HuH-7.5 (cell line): ENCODE results near the gene PSMB1.
"Not testable (repeated sequence)": the region's sequence is repeated elsewhere in the genome, so short reads cannot be mapped to it uniquely, and the experiment has no call there.

Source experiments
- DNase-seq: peaks from one replicate; pipeline ENCODE4 v3.0.0; 2011; ENCODE audit warnings: low spot score

Gene PSMB1

DNA sequence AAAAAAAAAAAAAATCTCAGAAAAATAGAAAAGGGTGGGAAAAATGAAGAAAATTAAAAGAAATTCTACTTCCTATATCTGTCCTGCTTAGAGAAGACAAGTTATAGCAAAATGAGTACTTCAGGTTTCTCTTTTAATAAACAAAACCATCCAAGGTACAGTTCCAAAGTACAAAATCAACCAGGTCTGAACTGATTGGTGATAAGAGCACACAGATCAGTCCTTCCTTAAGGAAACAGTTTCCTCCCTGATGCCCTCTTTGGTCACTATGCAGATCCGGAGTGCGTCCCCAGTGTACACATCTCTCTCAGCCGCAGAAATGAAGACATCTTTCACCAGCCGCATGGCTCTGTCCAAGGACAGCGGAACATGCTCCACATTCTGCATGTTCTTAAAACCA, 18.1 kb downstream of the PSMB1 start:
- no peak for DNase-seq

DNA sequence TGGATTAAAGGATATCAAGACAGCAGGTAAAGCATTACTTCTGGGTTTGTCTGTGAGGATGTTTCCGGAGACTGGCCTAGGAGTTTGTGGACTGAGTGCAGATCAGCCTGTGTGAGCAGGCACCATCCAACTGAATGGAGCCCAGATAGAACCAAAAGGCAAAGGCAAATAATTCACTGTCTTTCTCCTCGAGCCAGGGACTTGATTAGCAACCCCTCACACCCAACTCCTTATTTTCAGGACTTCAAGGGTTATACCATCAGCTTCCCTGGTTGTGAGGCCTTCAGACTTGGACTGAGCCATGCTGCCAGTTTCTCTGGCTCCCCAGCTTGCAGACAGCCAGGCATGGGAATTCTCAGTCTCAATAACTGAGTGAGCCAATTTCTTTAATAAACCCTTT, 19.3 kb downstream of the PSMB1 start:
- DNase-seq: no peak

DNA sequence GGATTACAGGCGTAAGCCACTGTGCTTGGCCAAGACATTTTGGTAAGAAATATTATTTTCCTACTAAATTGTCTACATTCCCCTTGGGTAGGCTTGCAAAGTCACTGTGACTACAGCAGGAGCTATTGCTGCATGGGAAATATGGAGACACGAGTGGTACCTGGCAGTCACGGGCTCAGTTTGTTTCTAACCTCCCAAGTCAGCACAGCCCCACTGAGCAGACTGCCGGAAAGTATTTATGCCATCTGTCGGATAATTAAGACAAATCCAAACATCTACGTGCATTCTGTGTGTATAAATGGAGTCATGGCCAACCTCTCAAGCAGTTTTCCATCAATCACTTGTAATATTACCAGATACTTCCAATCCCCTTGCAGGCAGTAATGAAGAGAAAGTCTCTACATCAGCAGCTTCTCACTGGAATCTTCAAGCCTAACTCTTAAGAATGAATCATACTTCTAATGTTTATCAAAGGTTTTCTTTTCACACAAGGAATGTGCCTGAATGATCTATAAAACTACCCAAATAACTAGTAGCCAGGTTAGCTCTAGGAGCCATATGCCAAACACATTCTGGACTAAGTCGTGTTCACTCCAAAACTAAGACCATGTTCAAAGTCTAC, 20.1 kb downstream of the PSMB1 start:
- DNase-seq: no peak

DNA sequence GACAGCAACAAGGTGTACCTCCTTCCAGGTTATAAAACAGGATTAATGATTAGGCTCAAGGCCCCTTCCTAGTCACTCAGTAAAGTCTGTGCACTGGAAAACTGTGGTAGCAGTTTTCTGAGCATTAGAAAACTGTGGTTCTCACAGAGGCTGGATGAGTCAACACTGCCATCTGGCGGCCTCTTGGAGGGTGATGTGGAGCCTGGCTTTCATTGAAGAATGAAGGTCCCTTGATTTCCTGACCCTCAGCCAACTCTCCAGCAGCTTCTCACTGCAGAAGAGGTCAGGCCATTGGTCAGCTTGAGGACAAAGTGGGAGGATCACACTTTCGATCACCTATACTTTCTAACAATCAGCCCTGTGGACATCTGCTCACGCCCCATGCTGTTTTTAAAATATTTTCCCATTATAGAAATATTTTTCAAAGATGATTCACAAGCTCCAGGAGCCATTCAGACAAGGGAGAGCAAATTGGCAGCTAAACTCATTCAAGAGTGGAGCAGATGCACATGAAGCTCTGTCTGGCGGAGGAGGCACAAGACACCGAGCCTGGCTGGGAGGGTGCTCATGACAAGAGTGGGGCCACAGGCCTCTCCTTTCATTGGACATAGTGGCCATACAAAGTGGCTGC, 23.2 kb downstream of the PSMB1 start:
- DNase-seq: peak; percentile 56

DNA sequence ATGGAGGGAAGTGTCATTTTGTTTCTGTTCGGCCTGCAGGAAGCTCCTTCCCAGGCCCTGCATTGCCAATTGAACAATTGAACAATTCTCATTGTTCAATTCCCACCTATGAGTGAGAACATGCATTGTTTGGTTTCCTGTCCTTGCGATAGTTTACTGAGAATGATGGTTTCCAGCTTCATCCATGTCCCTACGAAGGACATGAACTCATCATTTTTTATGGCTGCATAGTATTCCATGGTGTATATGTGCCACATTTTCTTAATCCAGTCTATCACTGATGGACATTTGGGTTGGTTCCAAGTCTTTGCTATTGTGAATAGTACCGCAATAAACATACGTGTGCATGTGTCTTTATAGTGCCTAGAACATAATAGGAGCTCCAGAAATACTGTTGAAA, 25.1 kb downstream of the PSMB1 start:
- not testable (repeated sequence) for DNase-seq

DNA sequence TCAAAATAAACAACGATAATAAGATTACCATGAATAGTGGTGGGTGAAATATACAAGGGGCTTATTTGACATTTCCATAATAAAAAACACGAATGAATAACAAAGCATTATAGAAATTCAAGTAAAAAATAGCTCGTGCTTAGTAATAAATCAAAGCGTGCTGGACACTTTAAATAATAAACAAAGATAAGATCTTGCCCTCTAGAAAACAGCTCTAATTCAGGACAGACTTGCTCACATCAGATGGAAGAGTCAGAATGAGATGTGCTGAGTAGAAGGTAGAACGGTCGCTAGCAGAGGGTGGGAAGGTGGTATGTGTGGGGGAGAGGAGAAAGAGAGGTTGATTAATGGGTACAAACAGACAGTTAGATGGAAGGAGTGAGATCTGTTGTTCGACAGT, 27.3 kb downstream of the PSMB1 start:
- no peak for DNase-seq

DNA sequence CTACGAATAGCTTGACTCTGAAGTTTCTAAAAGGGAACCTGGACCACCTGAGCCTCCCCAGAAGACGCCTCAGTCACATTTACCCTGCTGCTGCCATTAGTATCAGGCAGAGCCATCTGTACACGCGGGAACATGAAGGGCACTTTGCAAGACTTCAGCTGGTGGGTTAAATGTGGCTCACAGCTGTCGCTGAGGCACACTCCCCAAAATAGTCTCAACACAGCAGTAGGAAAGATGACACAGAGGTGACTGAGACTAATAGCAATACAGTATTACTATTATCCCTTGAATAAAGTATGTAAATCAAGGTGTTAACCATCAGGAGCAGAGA, 29.0 kb downstream of the PSMB1 start:
- no peak for DNase-seq

DNA sequence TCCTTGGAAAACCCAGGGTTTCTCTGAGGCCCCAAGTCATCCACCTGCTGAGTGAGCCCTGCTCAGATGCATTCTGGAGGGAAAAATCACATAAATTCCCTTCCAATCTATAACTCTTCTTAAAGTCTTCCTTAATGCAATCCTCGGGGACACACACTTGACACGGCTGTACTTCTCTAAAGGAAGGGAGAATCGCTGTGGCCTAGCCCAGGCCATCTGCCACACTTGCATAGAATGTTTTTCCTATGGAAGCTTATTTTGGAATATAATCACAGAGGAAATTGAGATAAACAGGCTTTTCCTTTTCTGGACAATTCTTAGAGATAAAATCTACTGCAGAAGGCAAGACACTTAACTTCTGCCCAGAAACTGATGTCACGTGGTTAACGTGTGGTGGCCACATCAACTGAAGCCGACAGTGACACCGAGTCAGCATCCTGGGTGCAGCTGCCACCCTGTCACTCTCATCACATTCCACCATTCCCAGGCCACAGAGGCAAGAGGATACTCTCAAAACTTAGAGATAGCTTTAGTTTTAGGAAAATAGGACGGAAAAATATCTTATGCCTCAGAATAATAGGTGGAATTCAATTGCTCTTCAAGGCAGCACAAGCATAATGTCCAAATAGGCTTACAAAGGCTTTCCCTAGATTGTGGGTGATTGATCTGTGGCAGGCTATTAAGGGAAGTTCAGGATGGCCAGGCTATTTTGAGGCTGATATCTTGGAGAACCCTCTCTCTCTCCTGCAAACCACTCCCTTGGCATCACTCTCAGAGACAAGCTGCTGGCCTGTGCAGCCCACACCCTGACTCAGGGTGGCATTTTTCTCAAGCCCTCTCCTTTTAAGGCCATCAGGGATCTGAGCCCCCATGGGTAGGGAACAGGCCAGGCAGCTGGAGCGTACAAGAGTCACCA, 29.6 kb downstream of the PSMB1 start:
- DNase-seq: no peak

DNA sequence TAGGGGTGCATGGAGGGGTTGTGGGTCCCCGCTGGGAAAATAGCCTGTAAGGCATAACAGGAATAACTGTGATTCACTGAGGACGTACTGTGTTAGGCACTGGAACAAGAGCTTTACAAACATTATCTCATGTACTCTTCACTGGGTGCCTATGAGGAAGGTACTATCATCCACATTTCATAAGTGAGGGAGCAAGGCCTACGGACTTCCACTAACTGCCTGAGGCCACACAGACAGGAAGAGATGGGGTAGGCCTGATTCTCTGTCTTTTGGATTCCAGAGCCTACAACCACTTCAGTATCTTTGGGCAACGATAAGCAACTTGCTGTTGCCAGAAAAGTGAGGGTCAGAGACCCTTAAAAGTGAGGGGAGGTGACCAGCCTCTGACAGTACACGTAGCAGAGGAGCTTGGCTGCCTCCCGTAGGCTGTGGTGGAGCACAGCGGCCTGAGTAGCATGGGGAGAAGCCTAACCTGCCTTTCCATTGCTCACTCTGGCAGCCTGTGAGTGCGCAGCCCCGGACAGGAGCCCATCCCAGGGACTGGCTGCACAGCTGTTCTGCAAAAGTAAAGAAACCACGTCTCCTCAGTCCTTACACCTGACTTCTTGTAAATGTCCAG, 30.4 kb downstream of the PSMB1 start:
- DNase-seq: no peak

DNA sequence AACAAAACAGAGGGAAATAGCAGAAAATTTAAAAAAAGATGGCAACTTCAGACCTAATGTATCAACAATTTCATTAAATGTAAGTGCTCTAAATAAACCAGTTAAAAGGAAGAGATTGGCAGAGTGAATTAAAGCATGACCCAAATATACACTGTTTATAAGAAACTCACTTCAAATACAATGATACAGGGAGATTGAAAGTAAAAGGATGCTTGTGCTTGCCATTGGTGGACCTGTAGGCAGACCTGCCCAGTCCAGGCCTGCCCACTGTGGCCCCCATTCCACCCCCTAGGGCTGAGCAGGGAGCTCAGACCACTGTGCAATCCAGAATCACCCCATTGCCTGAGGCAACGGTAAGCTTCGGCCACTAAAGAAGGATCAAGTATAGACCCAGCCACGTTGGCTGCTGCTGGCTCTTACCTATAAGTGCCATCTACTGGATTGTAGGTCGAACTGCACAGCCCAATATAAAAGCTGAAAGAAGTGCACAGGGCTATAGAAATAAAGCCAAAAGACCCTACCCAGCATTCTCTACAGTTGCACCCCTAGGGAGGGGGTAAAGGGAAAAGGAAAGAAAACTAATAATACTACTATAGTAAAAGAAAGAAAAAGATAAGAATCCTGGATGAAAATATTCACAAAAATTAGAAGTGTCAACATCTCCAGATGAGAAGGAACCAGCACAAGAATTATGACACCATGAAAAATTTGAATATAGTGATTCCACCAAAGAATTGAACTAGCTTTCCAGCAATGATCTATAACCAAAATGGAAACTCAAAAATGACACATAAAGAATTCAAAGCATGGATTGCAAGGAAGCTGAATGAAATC, 36.1 kb downstream of the PSMB1 start:
- DNase-seq: peak; percentile 26

DNA sequence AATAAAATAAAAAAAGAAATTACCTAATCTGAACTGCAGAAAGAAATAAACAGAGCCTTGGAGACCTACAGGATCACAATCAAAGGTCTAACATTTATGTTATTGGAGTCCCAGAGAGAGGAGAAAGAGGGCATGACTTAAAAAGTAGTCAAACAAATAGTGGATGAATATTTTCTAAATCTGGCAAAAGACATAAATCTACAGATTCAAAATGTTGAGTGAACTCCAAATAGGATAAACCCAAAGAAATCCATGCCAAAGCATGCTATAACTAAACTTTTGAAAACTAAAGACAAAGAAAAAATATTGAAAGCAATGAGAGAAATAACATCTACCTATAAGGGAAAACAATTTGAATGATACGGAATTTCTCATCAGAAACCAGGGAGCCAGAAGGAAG, 38.2 kb downstream of the PSMB1 start:
- no peak for DNase-seq

DNA sequence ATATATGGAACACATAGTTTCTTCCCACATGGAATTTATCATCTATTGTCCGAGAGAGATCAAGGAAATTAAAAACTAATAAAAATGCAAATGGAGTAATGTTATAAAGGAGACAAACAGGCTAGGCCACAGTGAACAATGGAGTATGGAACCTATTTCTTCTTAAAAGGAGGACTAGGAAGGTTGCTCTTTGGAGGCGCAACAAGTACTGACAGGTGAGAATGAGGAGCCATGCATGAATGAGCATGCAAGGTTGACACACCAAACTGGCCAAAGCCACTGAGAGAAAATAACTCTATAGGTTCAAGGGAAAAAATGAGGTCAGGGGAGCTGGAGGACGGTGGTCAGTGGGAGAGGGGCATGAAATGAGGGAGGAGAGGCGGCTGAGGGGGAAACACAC, 40.9 kb downstream of the PSMB1 start:
- no peak for DNase-seq

DNA sequence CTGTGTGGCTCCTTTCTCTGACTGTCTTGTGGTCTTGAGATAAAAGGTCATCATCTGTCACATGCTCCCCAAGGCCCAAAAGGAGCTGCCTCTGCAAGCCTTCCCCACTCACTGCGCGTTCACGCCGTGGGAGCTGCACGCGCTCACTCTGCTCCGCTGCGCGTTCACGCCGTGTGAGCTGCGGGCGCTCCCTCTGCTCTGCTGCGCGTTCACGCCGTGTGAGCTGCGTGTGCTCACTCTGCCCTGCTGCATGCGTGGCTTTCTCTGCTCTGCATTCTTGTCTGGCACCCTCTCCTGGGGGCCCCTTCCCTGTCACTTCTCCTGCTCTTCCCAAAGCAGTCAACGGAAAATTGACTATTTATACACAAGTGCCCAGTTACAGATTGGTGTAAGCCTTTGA, 42.5 kb downstream of the PSMB1 start:
- no peak for DNase-seq

DNA sequence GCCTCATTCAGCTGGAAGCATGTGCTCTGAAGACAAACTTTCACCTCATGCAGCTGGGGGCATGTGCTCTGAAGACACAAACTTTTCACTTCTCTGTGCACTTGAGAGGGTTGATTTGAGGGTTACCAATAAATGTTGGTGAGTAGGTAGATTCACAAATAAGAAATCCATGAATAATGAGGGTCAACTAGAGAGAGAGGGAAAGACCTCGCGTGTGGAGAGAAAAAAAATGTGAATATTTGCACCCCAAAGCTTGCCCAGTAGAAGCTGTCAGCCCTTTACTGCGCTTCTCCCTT, 43.4 kb downstream of the PSMB1 start:
- no peak for DNase-seq

DNA sequence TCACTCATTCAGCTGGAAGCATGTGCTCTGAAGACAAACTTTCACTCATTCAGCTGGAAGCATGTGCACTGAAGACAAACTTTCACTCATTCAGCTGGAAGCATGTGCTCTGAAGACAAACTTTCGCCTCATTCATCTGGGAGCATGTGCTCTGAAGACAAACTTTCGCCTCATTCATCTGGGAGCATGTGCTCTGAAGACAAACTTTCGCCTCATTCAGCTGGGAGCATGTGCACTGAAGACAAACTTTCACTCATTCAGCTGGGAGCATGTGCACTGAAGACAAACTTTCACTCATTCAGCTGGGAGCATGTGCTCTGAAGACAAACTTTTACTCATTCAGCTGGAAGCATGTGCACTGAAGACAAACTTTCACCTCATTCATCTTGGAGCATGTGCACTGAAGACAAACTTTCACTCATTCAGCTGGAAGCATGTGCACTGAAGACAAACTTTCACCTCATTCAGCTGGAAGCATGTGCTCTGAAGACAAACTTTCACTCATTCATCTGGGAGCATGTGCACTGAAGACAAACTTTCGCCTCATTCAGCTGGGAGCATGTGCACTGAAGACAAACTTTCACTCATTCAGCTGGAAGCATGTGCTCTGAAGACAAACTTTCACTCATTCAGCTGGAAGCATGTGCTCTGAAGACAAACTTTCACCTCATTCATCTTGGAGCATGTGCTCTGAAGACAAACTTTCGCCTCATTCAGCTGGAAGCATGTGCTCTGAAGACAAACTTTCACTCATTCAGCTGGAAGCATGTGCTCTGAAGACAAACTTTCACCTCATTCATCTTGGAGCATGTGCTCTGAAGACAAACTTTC, 44.0 kb downstream of the PSMB1 start:
- not testable (repeated sequence) for DNase-seq

DNA sequence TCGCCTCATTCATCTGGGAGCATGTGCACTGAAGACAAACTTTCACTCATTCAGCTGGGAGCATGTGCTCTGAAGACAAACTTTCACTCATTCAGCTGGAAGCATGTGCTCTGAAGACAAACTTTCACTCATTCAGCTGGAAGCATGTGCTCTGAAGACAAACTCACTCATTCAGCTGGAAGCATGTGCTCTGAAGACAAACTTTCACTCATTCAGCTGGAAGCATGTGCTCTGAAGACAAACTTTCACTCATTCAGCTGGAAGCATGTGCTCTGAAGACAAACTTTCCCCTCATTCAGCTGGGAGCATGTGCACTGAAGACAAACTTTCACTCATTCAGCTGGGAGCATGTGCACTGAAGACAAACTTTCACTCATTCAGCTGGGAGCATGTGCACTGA, 44.8 kb downstream of the PSMB1 start:
- not testable (repeated sequence) for DNase-seq

DNA sequence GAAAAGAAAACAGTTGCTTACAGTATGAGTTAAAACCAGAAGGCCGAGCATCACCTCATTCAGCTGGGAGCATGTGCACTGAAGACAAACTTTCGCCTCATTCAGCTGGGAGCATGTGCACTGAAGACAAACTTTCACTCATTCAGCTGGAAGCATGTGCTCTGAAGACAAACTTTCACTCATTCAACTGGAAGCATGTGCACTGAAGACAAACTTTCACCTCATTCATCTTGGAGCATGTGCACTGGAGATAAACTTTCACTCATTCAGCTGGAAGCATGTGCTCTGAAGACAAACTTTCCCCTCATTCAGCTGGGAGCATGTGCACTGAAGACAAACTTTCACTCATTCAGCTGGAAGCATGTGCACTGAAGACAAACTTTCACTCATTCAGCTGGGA, 45.4 kb downstream of the PSMB1 start:
- not testable (repeated sequence) for DNase-seq

DNA sequence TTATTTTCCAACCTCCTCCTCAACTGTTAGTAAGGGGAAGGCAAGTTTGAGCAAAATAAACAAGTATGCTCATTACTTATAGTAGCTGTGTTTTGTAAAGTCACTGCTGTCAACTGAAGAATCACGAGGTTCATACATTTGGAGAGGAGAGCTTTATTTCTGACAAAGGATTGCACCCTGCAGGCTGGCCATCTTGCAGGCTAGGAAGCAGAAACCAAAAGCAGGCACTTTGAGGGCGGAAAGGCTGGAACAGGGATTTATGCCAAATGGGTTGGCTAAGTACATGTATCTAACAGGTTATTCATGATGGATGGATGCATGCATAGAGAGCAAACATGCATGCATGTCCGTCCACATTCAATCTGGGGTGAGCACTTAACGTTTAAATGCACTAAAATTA, 46.7 kb downstream of the PSMB1 start:
- no peak for DNase-seq

DNA sequence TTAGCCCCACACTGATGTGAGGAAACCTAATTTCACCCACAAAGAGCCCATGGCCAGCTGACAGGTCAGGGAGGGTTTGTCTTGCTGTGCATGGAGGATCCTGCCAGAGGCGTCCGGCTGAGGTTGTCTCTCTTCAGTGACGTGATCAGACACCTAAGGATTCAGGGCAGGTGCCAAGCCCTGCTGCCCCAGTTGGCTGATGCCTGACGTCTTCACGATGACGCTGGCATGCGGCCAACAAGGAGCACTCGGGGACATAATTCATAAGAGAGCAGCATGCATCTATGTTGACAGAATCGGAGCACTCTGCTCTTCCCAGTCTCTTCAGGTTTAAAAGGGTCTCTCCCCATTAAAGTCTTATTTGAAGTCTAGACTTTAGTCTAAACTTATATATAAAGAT, 47.8 kb downstream of the PSMB1 start:
- DNase-seq: no peak

DNA sequence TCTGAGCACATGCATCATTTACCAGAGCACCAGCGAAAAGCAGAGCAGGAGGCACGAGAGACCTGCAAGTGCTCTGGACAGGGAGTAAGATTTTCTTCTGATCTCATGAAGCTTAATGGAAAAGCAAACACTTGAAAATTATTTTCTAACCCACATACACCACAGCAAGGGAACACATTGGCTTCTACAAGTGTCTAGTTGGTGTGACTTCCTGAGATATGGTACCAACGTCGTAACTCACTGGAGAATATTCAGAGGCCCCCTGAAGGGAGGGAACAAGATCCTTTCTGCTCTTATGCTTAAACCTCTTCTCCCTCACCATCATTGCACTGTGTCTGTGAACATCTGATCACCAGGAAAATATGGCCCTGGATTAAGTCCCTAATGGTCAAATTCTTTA, 48.6 kb downstream of the PSMB1 start:
- DNase-seq: no peak

DNA sequence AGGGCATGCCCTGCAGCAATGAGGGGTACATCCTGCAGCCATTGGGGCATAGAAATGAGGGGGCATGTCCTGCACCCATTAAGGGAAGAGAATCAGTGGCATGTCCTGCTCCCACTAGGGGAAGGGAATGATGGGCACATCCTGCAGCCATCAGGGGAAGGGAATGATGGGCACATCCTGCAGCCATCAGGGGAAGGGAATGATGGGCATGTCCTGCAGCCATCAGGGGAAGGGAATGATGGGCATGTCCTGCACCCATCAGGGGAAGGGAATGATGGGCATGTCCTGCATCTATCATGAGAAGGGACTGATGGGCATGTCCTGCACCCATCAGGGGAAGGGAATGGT, 49.7 kb downstream of the PSMB1 start:
- DNase-seq: no peak
